COLO668 (cell line): ENCODE data around the gene DNAAF9.

Experiments
- DNase-seq: peaks from one replicate; lab custom pipeline; 2025; ENCODE audit not compliant: unreplicated experiment; lab: John Stamatoyannopoulos, UW

The DNAAF9 gene

GRCh38 chr20:3378138-3378537 lies 29.3 kb downstream of the DNAAF9 start:
- DNase-seq: no peak

- no peak for DNase-seq
Observed at GRCh38 chr20:3377644-3378043, 29.8 kb downstream of the DNAAF9 start.

GRCh38 chr20:3374296-3374695 lies 33.2 kb downstream of the DNAAF9 start:
- no peak for DNase-seq

GRCh38 chr20:3371754-3372153 lies 35.7 kb downstream of the DNAAF9 start:
- no peak for DNase-seq

GRCh38 chr20:3367089-3367488 lies 40.4 kb downstream of the DNAAF9 start:
- no peak for DNase-seq

- no peak for DNase-seq
Observed at GRCh38 chr20:3364323-3365013, 43.0 kb downstream of the DNAAF9 start.

- DNase-seq: no peak
Observed at GRCh38 chr20:3360752-3361151, 46.7 kb downstream of the DNAAF9 start.

GRCh38 chr20:3358676-3359340 lies 48.7 kb downstream of the DNAAF9 start:
- no peak for DNase-seq
